ENCODE results near the gene FUT4. TPM values are rescaled to one million over a fixed set of nuclear protein-coding genes. Genes with fewer than 3 reads are reported as not detected.
A peak's percentile ranks its signal among the peaks of the same experiment; 100 is the strongest.
"Not testable (repeated sequence)": the region's sequence is repeated elsewhere in the genome, so short reads cannot be mapped to it uniquely, and the experiment has no call there.

The FUT4 gene
- total and polyA plus RNA-seq, 2 experiments from 2014 or later, result 2.0 to 7.9 TPM

- in situ Hi-C loops (cut with MboI), result loop anchor here (5.0 kb wide), 1 partner anchor 324 kb away; no protein-coding TSS in a partner anchor
- no peaks in the 10 kb centered on the region for H3K79me2 ChIP-seq (ENCODE audit: insufficient read depth)
- H3K9me2 ChIP-seq (ENCODE audit: insufficient read depth), result no peaks in the 10 kb centered on the region
These were observed 42.2 kb upstream of the FUT4 start for GRCh38 chr11:94501522-94501921.

GRCh38 chr11:94504689-94505293 is 38.9 kb upstream of the FUT4 start:
- Histone ChIP-seq H3K9me3 (ENCODE audit: low read depth) (no peaks in the 10 kb centered on the region), H2AFZ (no peak overlapping the region), H3K27ac (no peak overlapping the region), H3F3A (ENCODE audit: insufficient read depth) (no peaks in the 10 kb centered on the region), H3K9me2 (ENCODE audit: insufficient read depth) (no peaks in the 10 kb centered on the region), H3K4me2 (ENCODE audit: unreplicated experiment) (no peak overlapping the region), H3K9ac (no peak overlapping the region), H3K4me3 (no peak overlapping the region), H3K36me3 (ENCODE audit: low read depth) (no peaks in the 10 kb centered on the region; the same call in 1 of the 2 replicates), H3K27me3 (replicated peaks; ENCODE audit: insufficient read depth) (no peaks in the 10 kb centered on the region), H3K4me1 (ENCODE audit: insufficient read depth) (no peaks in the 10 kb centered on the region), H3K79me2 (ENCODE audit: insufficient read depth) (no peaks in the 10 kb centered on the region), H4K20me1 (ENCODE audit: insufficient read depth) (no peaks in the 10 kb centered on the region)
- in situ Hi-C loops (cut with MboI), result loop anchor here (5.0 kb wide), 1 partner anchor 327 kb away; no protein-coding TSS in a partner anchor
- WGBS, 2 experiments (ENCODE audit: low coverage in 1 of 2, low lambda C conversion rate in 2 of 2, missing lambda C conversion rate in 2 of 2), result 3 to 5% methylated on average over 3 of the region's 3 CpGs
- no peak for TF ChIP-seq EZH2phosphoT487 (IDR thresholded peaks at IDR 0.05; ENCODE audit: insufficient read depth, low read depth)
- peak; percentile 67 for DNase-seq

More at GRCh38 chr11:94501522-94501921, 42.2 kb upstream of the FUT4 start:
- H3F3A ChIP-seq (ENCODE audit: insufficient read depth), result no peaks in the 10 kb centered on the region
- WGBS, 2 experiments (ENCODE audit: low coverage in 1 of 2, low lambda C conversion rate in 2 of 2, missing lambda C conversion rate in 2 of 2), result 58 to 72% methylated on average over 2 of the region's 2 CpGs
- no peak overlapping the region for H3K27ac ChIP-seq
- no peak overlapping the region for H3K4me3 ChIP-seq
- H3K9me3 ChIP-seq (ENCODE audit: low read depth), result no peaks in the 10 kb centered on the region
- no peak overlapping the region for H3K4me2 ChIP-seq (ENCODE audit: unreplicated experiment)
- no peak for DNase-seq
- no peak overlapping the region for H2AFZ ChIP-seq
- TF ChIP-seq EZH2 (IDR thresholded peaks at IDR 0.05; ENCODE audit: insufficient read depth, poor library complexity, severe bottlenecking) (no peak), EZH2phosphoT487 (IDR thresholded peaks at IDR 0.05; ENCODE audit: insufficient read depth, low read depth) (no peak)
- H3K9ac ChIP-seq, result no peak overlapping the region
- peaks cover 19% of the 10 kb centered on the region for H3K36me3 ChIP-seq (ENCODE audit: low read depth)
- H3K4me1 ChIP-seq (ENCODE audit: insufficient read depth), result no peaks in the 10 kb centered on the region
- no peaks in the 10 kb centered on the region for H3K27me3 ChIP-seq (replicated peaks; ENCODE audit: insufficient read depth)
- no peaks in the 10 kb centered on the region for H4K20me1 ChIP-seq (ENCODE audit: insufficient read depth)

- H3K9me3 ChIP-seq (ENCODE audit: low read depth); H2AFZ ChIP-seq; H3K9ac ChIP-seq; H3F3A ChIP-seq (ENCODE audit: insufficient read depth); H4K20me1 ChIP-seq (ENCODE audit: insufficient read depth); H3K79me2 ChIP-seq (ENCODE audit: insufficient read depth); H3K27ac ChIP-seq; H3K36me3 ChIP-seq (ENCODE audit: low read depth); H3K4me2 ChIP-seq (ENCODE audit: unreplicated experiment); DNase-seq; in situ Hi-C loops (cut with MboI); H3K4me3 ChIP-seq; H3K27me3 ChIP-seq (replicated peaks; ENCODE audit: insufficient read depth); H3K4me1 ChIP-seq (ENCODE audit: insufficient read depth); H3K9me2 ChIP-seq (ENCODE audit: insufficient read depth): not testable (repeated sequence)
- 85 to 93% methylated on average over 5 of the region's 5 CpGs for WGBS, 2 experiments (ENCODE audit: low coverage in 1 of 2, low lambda C conversion rate in 2 of 2, missing lambda C conversion rate in 2 of 2)
These were observed 37.2 kb upstream of the FUT4 start for GRCh38 chr11:94506513-94506912.

GRCh38 chr11:94507485-94507884 is 36.2 kb upstream of the FUT4 start:
- Histone ChIP-seq H3K4me2 (ENCODE audit: unreplicated experiment) (no peak overlapping the region), H3F3A (ENCODE audit: insufficient read depth) (no peaks in the 10 kb centered on the region), H3K9me3 (ENCODE audit: low read depth) (no peaks in the 10 kb centered on the region), H4K20me1 (ENCODE audit: insufficient read depth) (no peaks in the 10 kb centered on the region), H3K27ac (no peak overlapping the region), H3K36me3 (ENCODE audit: low read depth) (no peaks in the 10 kb centered on the region; the same call in 1 of the 2 replicates), H3K9ac (no peak overlapping the region), H3K79me2 (ENCODE audit: insufficient read depth) (no peaks in the 10 kb centered on the region), H2AFZ (no peak overlapping the region), H3K4me3 (no peak overlapping the region), H3K4me1 (ENCODE audit: insufficient read depth) (no peaks in the 10 kb centered on the region), H3K9me2 (ENCODE audit: insufficient read depth) (no peaks in the 10 kb centered on the region), H3K27me3 (replicated peaks; ENCODE audit: insufficient read depth) (no peaks in the 10 kb centered on the region)
- TF ChIP-seq EZH2 (IDR thresholded peaks at IDR 0.05; ENCODE audit: insufficient read depth, poor library complexity, severe bottlenecking) (no peak), EZH2phosphoT487 (IDR thresholded peaks at IDR 0.05; ENCODE audit: insufficient read depth, low read depth) (no peak)
- in situ Hi-C loops (cut with MboI), result no loop called here
- DNase-seq, result peak; percentile 51
- 41 to 45% methylated on average over 4 of the region's 4 CpGs for WGBS, 2 experiments (ENCODE audit: low coverage in 1 of 2, low lambda C conversion rate in 2 of 2, missing lambda C conversion rate in 2 of 2)
